ENCODE results near the gene VWA8.
"Not testable (repeated sequence)": the region's sequence is repeated elsewhere in the genome, so short reads cannot be mapped to it uniquely, and the experiment has no call there.

The VWA8 gene

DNA sequence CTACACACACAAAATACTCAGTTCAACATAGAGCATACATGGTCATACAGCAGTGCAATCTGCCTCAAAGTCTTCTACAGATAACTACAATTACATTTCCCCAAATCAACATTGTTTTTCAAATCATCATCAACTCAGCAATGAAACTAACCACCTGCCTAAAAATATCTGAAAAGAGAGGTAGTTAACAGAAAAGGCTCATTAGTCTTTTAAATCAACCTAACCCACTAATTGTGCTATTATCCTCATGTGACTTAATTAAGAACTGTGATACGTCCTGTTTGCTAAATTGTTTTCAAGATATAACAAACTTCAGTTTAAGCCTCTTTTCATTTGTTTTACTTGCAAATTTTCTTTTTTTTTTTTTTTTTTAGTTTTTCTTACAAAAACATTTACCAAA is 65.4 kb downstream of the VWA8 start:
- Histone ChIP-seq H3K4me1 (ENCODE audit: insufficient read depth, low read length) (no peaks in the 10 kb centered on the region), H3K9ac (ENCODE audit: low read length) (no peak overlapping the region), H3K27me3 (ENCODE audit: control insufficient read depth in 1 of 2, insufficient read depth in 2 of 2, low read length in 2 of 2) (no peaks in the 10 kb centered on the region), H3K9me3 (ENCODE audit: low read length) (no peaks in the 10 kb centered on the region), H3K36me3 (ENCODE audit: insufficient read depth, low read length) (no peaks in the 10 kb centered on the region), H3K27ac (ENCODE audit: low read depth, low read length) (no peak overlapping the region), H3K4me3 (ENCODE audit: low read depth in 1 of 2, low read length in 2 of 2) (no peak overlapping the region)

DNA sequence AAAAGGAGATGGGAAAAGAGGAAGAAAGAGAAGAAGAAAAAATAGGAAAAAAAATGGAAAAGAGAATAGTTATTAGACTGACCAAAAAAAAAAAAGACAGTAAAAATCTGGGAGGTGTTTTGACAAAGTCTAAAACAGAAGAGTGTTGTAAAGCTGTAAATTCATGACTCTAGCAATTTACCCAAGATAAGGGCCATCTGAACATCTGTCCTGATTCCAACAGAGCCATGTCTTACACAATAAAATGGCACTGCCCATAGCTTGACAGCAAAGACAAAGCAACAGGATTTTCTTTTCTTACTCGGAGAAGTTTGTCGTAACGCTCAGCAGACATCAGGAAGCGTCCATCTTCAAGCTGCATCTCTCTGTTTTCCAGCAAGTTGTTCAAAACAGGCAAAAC is 69.8 kb downstream of the VWA8 start:
- H3K36me3 ChIP-seq (ENCODE audit: insufficient read depth, low read length) = no peaks in the 10 kb centered on the region
- no peaks in the 10 kb centered on the region for H3K4me1 ChIP-seq (ENCODE audit: insufficient read depth, low read length)
- no peak overlapping the region for H3K9ac ChIP-seq (ENCODE audit: low read length)
- H3K27ac ChIP-seq (ENCODE audit: low read depth, low read length) = no peak overlapping the region
- H3K9me3 ChIP-seq (ENCODE audit: low read length) = no peaks in the 10 kb centered on the region
- H3K27me3 ChIP-seq (ENCODE audit: control insufficient read depth in 1 of 2, insufficient read depth in 2 of 2, low read length in 2 of 2) = no peaks in the 10 kb centered on the region
- H3K4me3 ChIP-seq (ENCODE audit: low read depth in 1 of 2, low read length in 2 of 2) = no peak overlapping the region

DNA sequence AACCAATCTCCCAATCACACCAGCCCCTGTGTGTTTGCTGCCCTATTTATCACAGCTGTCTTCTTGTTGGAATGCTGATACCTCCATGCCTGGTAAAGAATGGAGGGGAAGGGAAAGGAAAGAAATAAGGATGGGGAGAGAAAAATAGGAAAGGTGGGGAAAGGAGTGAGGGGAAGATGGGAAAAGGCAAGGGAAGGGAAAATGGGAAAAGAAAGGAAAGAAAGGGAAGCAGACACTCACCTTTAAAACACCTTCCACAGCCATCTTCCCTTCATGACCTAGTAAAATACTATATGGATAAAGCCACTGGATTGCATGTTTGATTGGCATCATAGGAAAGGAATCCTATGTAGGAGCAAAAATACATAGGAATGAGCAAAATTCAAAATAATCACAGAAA is 77.8 kb downstream of the VWA8 start:
- H3K9me3 ChIP-seq (ENCODE audit: low read length) = no peaks in the 10 kb centered on the region
- H3K4me1 ChIP-seq (ENCODE audit: insufficient read depth, low read length) = no peaks in the 10 kb centered on the region
- no peaks in the 10 kb centered on the region for H3K27me3 ChIP-seq (ENCODE audit: control insufficient read depth in 1 of 2, insufficient read depth in 2 of 2, low read length in 2 of 2)
- no peak overlapping the region for H3K9ac ChIP-seq (ENCODE audit: low read length)
- H3K27ac ChIP-seq (ENCODE audit: low read depth, low read length) = no peak overlapping the region
- H3K36me3 ChIP-seq (ENCODE audit: insufficient read depth, low read length) = peaks cover 7% of the 10 kb centered on the region
- H3K4me3 ChIP-seq (ENCODE audit: low read depth in 1 of 2, low read length in 2 of 2) = no peak overlapping the region

DNA sequence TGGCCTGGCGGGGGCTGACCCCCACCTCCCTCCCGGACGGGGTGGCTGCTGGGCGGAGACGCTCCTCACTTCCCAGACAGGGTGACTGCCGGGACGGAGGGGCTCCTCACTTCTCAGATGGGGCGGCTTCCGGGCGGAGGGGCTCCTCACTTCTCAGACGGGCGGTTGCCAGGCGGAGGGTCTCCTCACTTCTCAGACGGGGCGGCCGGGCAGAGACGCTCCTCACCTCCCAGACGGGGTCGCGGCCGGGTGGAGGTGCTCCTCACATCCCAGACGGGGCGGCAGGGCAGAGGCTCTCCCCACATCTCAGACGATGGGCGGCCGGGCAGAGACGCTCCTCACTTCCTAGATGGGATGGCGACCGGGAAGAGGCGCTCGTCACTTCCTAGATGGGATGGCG is 79.0 kb downstream of the VWA8 start:
- not testable (repeated sequence) for H3K9me3 ChIP-seq (ENCODE audit: low read length); H3K36me3 ChIP-seq (ENCODE audit: insufficient read depth, low read length); H3K9ac ChIP-seq (ENCODE audit: low read length); H3K27me3 ChIP-seq (ENCODE audit: control insufficient read depth in 1 of 2, insufficient read depth in 2 of 2, low read length in 2 of 2); H3K4me1 ChIP-seq (ENCODE audit: insufficient read depth, low read length); H3K27ac ChIP-seq (ENCODE audit: low read depth, low read length); H3K4me3 ChIP-seq (ENCODE audit: low read depth in 1 of 2, low read length in 2 of 2)

DNA sequence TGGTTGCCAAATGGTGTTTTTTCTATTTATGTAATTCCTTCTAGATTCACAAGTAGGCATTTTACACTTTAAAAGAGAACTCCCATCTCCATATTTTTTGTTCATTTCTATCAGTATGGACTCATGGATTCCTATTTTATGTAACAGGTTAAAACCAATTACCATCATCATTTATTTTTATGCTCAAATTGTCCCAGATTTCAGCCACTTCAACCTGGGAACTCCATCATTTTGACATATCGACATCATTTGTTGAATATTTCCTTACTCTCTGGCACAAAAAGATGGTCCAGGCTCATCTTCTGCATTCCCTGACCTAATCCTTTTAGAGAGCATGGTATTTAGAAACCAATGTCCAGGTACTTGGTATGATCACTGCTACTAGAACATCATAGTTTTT is 79.9 kb downstream of the VWA8 start:
- Histone ChIP-seq H3K4me3 (ENCODE audit: low read depth in 1 of 2, low read length in 2 of 2) (no peak overlapping the region), H3K9ac (ENCODE audit: low read length) (no peak overlapping the region), H3K36me3 (ENCODE audit: insufficient read depth, low read length) (peaks cover 7% of the 10 kb centered on the region), H3K9me3 (ENCODE audit: low read length) (no peaks in the 10 kb centered on the region), H3K27ac (ENCODE audit: low read depth, low read length) (no peak overlapping the region), H3K4me1 (ENCODE audit: insufficient read depth, low read length) (no peaks in the 10 kb centered on the region), H3K27me3 (ENCODE audit: control insufficient read depth in 1 of 2, insufficient read depth in 2 of 2, low read length in 2 of 2) (no peaks in the 10 kb centered on the region)

DNA sequence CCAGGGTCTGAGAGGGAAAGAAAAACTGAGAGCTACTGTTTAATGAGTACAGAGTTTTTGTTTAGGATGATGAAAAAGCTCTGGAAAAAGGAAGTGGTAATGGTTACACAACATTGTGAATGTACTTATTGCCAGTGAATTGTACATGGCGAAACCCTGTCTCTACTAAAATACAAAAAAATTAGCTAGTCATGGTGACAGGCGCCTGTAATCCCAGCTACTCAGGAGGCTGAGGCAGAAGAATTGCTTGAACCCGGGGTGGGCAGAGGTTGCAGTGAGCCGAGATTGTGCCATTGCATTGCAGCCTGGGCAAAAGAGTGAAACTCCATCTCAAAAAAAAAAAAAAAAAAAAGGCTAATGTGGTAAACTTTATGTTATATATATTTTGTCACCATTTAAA is 96.3 kb downstream of the VWA8 start:
- no peak overlapping the region for H3K4me3 ChIP-seq (ENCODE audit: low read depth in 1 of 2, low read length in 2 of 2)
- H3K27me3 ChIP-seq (ENCODE audit: control insufficient read depth in 1 of 2, insufficient read depth in 2 of 2, low read length in 2 of 2) = no peaks in the 10 kb centered on the region
- no peaks in the 10 kb centered on the region for H3K4me1 ChIP-seq (ENCODE audit: insufficient read depth, low read length)
- H3K27ac ChIP-seq (ENCODE audit: low read depth, low read length) = no peak overlapping the region
- H3K9me3 ChIP-seq (ENCODE audit: low read length) = no peaks in the 10 kb centered on the region
- H3K36me3 ChIP-seq (ENCODE audit: insufficient read depth, low read length) = no peaks in the 10 kb centered on the region
- H3K9ac ChIP-seq (ENCODE audit: low read length) = no peak overlapping the region

DNA sequence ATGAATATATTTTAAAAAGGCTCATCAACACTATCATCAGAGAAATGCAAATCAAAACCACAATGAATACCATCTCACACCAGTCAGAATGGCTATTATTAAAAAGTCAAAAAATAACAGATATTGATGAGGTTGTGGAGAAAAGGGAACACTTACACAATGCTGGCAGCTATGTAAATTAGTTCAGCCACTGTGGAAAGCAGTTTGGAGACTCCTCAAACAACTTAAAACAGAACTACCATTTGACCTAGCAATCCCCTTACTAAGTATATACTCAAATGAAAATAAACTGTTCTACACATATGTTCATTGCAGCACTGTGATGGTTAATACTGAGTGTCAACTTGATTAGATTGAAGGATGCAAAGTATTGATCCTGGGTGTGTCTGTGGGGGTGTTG is 98.2 kb downstream of the VWA8 start:
- not testable (repeated sequence) for H3K27ac ChIP-seq (ENCODE audit: low read depth, low read length); H3K27me3 ChIP-seq (ENCODE audit: control insufficient read depth in 1 of 2, insufficient read depth in 2 of 2, low read length in 2 of 2); H3K9ac ChIP-seq (ENCODE audit: low read length); H3K9me3 ChIP-seq (ENCODE audit: low read length); H3K36me3 ChIP-seq (ENCODE audit: insufficient read depth, low read length); H3K4me3 ChIP-seq (ENCODE audit: low read depth in 1 of 2, low read length in 2 of 2); H3K4me1 ChIP-seq (ENCODE audit: insufficient read depth, low read length)

DNA sequence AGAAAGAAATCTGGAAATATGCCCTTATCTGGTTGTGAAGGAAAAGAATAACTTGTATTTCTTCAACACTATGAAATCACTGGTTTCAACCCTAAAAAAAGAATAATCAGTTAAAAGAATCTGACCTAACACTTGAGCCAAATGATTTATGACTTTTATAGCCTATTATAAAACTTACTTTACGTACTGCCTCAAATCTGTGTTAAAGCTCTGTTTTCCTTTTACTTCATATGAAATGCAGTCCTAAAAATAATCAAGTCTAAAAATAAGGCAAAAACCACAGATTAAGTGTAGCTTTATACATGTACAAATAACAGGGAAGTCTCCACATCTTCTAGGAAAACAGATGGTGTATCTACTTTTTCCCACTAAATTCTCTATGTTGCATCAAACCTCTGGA is 101.3 kb downstream of the VWA8 start:
- no peaks in the 10 kb centered on the region for H3K9me3 ChIP-seq (ENCODE audit: low read length)
- H3K9ac ChIP-seq (ENCODE audit: low read length) = no peak overlapping the region
- no peak overlapping the region for H3K4me3 ChIP-seq (ENCODE audit: low read depth in 1 of 2, low read length in 2 of 2)
- no peaks in the 10 kb centered on the region for H3K36me3 ChIP-seq (ENCODE audit: insufficient read depth, low read length)
- no peaks in the 10 kb centered on the region for H3K27me3 ChIP-seq (ENCODE audit: control insufficient read depth in 1 of 2, insufficient read depth in 2 of 2, low read length in 2 of 2)
- no peaks in the 10 kb centered on the region for H3K4me1 ChIP-seq (ENCODE audit: insufficient read depth, low read length)
- H3K27ac ChIP-seq (ENCODE audit: low read depth, low read length) = no peak overlapping the region

DNA sequence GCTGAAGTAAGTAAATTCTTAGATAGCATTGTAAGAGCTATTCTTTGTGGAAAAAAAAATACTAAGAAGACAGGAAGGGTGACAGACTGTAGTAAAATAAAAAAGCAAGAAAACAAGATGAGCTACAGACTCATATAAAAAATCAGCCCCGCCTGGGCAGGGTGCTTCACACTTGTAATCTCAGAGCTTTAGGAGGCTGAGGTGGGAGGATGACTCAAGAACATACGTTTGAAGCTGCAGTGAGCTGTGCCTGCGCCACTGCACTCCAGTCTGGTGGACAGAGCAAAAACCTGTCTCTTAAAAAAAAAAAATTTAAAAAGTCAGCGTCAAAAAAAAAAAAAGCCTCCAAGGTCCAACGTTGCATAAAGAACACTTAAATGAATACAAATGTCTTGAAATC is 102.1 kb downstream of the VWA8 start:
- Histone ChIP-seq H3K9me3 (ENCODE audit: low read length) (no peaks in the 10 kb centered on the region), H3K4me1 (ENCODE audit: insufficient read depth, low read length) (no peaks in the 10 kb centered on the region), H3K4me3 (ENCODE audit: low read depth in 1 of 2, low read length in 2 of 2) (no peak overlapping the region), H3K27me3 (ENCODE audit: control insufficient read depth in 1 of 2, insufficient read depth in 2 of 2, low read length in 2 of 2) (no peaks in the 10 kb centered on the region), H3K27ac (ENCODE audit: low read depth, low read length) (no peak overlapping the region), H3K9ac (ENCODE audit: low read length) (no peak overlapping the region), H3K36me3 (ENCODE audit: insufficient read depth, low read length) (no peaks in the 10 kb centered on the region)

DNA sequence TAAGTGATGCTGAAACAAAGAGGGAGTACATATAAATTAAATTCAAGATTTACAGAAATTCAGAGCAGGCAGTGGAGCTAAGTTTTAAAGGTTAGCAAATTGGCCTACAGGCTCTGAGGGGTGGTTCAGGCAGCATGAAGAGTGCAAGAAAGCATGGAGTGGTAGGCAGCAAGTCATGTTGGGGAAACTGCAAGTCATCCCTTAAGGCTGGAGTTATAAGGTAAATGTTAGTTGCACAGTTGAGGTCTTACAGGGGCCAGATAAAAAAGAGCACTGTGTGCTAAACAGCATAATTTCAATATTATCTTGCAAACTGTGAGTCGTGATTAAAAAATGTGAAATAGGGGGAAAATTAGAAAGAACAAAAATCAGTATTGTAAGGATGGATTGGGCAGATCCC is 106.2 kb downstream of the VWA8 start:
- no peaks in the 10 kb centered on the region for H3K27me3 ChIP-seq (ENCODE audit: control insufficient read depth in 1 of 2, insufficient read depth in 2 of 2, low read length in 2 of 2)
- no peaks in the 10 kb centered on the region for H3K36me3 ChIP-seq (ENCODE audit: insufficient read depth, low read length)
- no peak overlapping the region for H3K4me3 ChIP-seq (ENCODE audit: low read depth in 1 of 2, low read length in 2 of 2)
- no peak overlapping the region for H3K27ac ChIP-seq (ENCODE audit: low read depth, low read length)
- no peaks in the 10 kb centered on the region for H3K4me1 ChIP-seq (ENCODE audit: insufficient read depth, low read length)
- no peak overlapping the region for H3K9ac ChIP-seq (ENCODE audit: low read length)
- H3K9me3 ChIP-seq (ENCODE audit: low read length) = no peaks in the 10 kb centered on the region

DNA sequence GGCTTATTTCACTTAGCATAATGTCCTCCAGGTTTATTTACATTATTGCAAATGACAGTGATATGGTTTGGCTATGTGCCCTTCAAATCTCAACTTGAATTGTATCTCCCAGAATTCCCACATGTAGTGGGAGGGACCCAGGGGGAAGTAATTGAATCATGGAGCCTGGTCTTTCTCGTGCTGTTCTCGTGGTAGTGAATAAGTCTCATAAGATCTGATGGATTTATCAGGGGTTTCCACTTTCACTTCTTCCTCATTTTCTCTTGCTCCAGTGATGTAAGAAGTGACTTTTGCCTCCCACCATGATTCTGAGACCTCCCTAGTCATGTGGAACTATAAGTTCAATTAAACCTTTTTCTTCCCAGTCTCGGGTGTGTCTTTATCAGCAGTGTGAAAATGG is 109.6 kb downstream of the VWA8 start:
- peaks cover 4% of the 10 kb centered on the region for H3K4me1 ChIP-seq (ENCODE audit: insufficient read depth, low read length)
- no peaks in the 10 kb centered on the region for H3K27me3 ChIP-seq (ENCODE audit: control insufficient read depth in 1 of 2, insufficient read depth in 2 of 2, low read length in 2 of 2)
- no peaks in the 10 kb centered on the region for H3K9me3 ChIP-seq (ENCODE audit: low read length)
- no peak overlapping the region for H3K9ac ChIP-seq (ENCODE audit: low read length)
- no peak overlapping the region for H3K4me3 ChIP-seq (ENCODE audit: low read depth in 1 of 2, low read length in 2 of 2)
- no peak overlapping the region for H3K27ac ChIP-seq (ENCODE audit: low read depth, low read length)
- no peaks in the 10 kb centered on the region for H3K36me3 ChIP-seq (ENCODE audit: insufficient read depth, low read length)

DNA sequence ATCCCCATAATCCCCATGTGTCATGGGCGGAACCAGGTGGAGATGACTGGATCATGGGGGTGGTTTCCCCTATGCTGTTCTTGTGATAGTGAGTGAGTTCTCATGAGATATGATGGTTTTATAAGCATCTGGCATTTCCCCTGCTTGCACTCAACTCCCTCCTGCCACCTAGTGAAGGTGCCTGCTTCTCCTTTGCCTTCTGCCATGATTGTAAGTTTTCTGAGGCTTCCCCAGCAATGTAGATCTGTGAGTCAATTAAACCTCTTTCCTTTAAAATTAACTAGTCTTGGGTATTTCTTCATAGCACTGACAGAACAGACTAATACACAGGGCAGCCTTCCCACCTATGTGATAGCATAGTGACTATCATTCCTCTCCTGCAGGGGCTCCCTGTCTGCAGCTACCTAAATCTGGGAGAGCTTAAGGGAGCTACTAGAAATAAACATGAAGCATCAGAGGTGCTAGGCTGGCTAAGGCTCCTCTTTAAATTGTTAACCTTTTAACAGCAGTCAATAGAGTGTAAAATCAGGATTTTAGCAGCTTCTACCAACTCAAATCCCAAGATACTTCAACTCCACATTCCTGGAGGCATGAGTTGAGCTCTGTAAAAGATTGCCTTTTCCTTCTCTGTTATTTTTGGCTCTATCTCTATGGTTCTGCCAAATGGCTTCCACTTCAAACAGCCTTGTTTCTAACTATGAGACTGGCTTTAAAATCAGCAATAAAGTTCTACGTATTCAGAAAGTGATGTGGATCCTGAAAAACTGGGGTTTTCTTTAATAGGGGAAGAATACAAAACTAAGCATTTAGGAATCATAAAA is 112.3 kb downstream of the VWA8 start:
- H3K27me3 ChIP-seq (ENCODE audit: control insufficient read depth in 1 of 2, insufficient read depth in 2 of 2, low read length in 2 of 2) = no peaks in the 10 kb centered on the region
- H3K4me3 ChIP-seq (ENCODE audit: low read depth in 1 of 2, low read length in 2 of 2) = no peak overlapping the region
- H3K36me3 ChIP-seq (ENCODE audit: insufficient read depth, low read length) = no peaks in the 10 kb centered on the region
- no peak overlapping the region for H3K27ac ChIP-seq (ENCODE audit: low read depth, low read length)
- H3K9ac ChIP-seq (ENCODE audit: low read length) = no peak overlapping the region
- no peaks in the 10 kb centered on the region for H3K9me3 ChIP-seq (ENCODE audit: low read length)
- H3K4me1 ChIP-seq (ENCODE audit: insufficient read depth, low read length) = peaks cover 4% of the 10 kb centered on the region

Measured in muscle layer of colon (tissue), 2 donors.